Measurements from ENCODE around the gene FAAH.

Gene FAAH

GRCh38 chr1:46461809-46462448 lies 67.8 kb downstream of the FAAH start:
- Histone ChIP-seq H3K4me3 (ENCODE audit: low read depth in 1 of 2, low read length in 1 of 2) (no peak overlapping the region), H3K27ac (no peak overlapping the region), H3K9me3 (no peaks in the 10 kb centered on the region), H3K36me3 (no peaks in the 10 kb centered on the region), H3K4me1 (ENCODE audit: control insufficient read depth in 1 of 2, insufficient read depth in 1 of 2, low read depth in 1 of 2, low read length in 1 of 2) (peaks cover 0 to 7% of the 10 kb centered on the region in 2 experiments), H3K27me3 (peaks cover 93% of the 10 kb centered on the region)
- no peak for TF ChIP-seq CTCF (IDR thresholded peaks at IDR 0.05)

Data from neutrophil (primary cell).